NCI-H1105 treated with DMSO at 0.1 percent for 48 hours (cell line): Measurements from ENCODE around the gene GMPPA.

Source experiments
- DNase-seq: peaks from one replicate; lab custom pipeline; 2025; lab: John Stamatoyannopoulos, UW

Gene GMPPA

DNA sequence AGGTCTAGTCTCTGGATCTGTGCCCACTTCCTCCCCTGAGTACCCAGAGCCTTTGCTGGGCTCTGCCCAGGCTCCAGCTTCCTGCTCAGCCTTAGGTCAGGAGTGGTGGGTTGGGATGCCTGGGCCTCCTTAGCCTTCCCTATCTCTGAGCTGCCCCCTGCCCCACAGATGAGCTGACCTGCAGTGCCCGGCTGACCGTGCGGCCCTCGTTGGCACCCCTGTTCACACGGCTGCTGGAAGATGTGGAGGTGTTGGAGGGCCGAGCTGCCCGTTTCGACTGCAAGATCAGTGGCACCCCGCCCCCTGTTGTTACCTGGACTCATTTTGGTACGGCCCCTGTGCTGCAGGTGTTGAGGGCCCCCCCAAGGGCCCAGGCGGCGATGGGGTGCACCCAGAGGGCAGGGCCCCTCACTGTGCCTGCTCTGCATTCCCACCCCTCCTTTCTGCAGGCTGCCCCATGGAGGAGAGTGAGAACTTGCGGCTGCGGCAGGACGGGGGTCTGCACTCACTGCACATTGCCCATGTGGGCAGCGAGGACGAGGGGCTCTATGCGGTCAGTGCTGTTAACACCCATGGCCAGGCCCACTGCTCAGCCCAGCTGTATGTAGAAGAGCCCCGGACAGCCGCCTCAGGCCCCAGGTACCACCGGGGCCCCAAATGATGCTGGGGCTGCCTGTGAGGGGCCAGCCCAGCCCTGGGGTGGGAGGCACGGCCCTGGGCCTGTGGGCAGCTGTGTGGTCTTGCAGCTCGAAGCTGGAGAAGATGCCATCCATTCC is 30.1 kb upstream of the GMPPA start:
- no peak for DNase-seq

DNA sequence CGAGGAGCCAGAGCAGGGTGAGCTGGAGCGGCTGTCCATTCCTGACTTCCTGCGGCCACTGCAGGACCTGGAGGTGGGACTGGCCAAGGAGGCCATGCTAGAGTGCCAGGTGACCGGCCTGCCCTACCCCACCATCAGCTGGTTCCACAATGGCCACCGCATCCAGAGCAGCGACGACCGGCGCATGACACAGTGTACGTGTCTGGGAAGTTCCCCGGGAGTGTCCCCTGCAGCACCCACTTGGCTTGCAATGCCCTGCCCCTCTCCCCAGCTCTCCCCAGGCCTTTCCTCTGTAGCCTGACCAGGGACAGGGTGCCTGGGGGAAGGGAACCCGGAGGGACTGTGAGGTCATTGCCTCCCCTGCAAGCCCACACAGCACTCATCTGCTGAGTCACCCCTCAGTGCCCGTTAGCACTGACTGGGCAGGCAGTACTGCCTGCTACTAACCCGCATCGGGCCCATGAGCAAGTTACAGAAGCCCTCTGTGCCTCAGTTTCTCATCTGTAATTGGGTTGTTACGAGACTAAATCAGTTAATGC is 29.4 kb upstream of the GMPPA start:
- DNase-seq, result no peak

DNA sequence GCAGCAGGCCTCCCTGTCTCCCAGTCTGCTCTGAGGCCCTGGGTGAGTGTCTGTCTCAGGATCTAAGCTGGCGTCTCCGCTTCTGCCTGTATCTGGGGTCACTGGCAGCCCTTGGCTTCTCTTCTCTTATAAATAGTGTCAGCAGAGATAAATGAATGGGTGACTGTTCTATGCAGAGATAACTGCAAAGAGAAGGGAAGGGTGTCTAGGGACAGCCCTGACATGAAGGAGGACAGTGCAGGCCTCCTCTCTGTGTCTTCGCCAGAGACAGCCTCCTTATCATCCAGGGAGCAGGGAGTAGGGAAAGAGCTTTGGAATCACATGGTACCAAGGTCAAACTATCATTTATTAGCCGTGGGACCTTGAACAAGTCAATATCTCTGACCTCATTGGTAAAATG is 28.3 kb upstream of the GMPPA start:
- no peak for DNase-seq

DNA sequence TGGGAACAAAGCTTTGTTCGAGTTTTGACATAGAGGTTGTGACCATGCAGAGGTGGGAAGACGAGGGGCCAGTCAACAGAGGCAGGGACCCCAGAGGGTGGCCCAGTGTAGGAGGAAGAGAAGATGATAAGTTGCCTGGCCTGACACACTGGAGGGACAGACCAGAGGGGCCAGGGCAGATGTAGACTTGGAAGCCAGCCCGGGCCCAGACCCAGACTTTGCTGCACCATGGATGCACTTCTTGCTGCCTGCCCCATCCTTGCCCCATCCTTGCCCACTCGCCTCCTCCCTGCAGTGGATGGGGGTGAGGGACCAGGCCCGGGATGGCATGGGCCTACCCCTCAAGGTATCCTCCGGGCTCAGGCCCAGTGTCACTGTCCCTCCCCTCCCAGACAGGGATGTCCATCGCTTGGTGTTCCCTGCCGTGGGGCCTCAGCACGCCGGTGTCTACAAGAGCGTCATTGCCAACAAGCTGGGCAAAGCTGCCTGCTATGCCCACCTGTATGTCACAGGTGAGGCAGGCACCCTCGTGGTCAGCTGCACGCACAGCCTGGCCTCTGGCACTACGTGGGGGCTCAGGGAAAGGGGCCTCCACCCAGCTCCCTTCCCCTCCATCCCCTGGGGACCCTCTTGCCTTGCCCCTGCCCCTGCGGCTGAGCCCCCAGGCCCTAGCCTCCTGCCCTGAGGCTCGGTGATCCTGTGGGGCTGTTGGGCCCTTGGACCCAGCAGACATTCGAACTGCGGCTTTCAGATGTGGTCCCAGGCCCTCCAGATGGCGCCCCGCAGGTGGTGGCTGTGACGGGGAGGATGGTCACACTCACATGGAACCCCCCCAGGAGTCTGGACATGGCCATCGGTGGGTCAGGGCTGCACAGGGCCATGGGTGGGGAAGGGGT is 27.0 kb upstream of the GMPPA start:
- no peak for DNase-seq

DNA sequence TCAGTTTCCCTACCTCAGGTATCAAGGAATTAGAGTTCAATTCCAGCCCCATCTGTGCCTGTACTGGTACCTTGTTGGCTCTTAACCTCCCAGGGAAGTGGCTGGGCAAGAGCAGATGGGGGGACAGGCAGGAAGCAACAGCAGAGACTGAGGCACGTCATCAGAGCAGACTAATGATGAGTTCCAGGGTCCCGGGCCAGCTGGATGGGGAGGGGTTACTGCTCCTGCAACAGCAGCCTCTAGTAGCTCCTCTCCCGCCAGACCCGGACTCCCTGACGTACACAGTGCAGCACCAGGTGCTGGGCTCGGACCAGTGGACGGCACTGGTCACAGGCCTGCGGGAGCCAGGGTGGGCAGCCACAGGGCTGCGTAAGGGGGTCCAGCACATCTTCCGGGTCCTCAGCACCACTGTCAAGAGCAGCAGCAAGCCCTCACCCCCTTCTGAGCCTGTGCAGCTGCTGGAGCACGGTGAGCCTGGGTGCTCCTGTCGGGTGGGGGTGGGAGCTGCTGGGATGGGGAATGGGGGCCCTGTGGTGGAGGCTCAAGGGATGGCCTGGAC is 26.0 kb upstream of the GMPPA start:
- no peak for DNase-seq

DNA sequence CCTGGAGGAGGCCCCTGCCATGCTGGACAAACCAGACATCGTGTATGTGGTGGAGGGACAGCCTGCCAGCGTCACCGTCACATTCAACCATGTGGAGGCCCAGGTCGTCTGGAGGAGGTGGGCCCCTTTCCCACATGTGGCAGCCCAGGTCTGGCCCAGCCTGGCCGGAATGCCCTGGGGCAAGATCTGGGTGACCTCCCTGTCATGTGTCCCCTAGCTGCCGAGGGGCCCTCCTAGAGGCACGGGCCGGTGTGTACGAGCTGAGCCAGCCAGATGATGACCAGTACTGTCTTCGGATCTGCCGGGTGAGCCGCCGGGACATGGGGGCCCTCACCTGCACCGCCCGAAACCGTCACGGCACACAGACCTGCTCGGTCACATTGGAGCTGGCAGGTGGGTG is 25.2 kb upstream of the GMPPA start:
- no peak for DNase-seq

DNA sequence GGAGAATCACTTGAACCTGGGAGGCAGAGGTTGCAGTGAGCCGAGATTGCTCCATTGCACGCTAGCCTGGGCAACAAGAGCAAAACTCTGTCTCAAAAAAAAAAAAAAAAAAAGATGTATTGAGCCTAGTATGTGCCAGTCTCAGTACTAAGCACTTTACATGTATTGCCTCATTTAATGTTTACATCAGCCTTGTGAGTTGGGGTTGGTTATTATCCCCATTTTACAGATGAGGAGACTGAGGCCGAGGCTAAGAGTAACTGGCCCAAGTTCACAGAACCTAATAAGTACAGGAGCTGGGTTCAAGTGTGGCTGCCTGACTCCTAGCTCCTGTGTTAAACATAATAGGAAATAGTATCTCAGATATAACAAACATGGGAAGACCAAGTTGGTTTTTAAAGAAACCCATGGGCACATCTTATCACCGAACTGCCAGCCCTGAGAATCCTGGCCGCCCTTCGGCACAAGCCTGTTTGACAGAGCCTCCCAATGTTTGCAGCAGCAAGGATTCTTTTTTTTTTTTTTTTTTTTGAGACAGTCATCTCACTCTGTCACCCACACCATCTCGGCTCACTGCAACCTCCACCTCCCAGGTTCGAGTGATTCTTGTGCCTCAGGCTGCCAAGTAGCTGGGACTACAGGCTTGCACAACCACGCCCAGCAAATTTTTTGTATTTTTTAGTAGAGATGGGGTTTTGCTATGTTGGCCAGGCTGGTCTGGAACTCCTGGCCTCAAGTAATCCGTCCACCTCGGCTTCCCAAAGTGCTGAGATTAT is 24.2 kb upstream of the GMPPA start:
- DNase-seq, result no peak

DNA sequence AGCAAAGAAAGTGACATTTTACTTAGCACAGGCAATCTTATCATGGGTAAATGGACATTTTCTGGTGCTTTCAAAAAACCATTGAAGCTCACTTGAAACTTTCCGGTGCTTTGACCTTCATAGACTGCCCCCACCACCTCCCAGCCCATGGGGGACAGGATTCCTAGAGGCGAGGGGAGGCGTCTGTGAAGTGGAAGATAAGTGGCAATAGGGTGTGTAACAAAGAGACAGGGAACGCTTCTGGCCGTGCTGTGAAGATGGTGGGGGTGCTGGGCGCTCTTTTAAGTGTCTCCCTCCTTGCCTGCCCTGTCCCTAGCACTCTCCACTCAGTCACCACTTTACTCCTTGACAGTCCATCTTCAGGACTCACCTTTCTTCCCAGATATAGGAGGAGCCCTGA is 23.4 kb upstream of the GMPPA start:
- DNase-seq, result no peak

DNA sequence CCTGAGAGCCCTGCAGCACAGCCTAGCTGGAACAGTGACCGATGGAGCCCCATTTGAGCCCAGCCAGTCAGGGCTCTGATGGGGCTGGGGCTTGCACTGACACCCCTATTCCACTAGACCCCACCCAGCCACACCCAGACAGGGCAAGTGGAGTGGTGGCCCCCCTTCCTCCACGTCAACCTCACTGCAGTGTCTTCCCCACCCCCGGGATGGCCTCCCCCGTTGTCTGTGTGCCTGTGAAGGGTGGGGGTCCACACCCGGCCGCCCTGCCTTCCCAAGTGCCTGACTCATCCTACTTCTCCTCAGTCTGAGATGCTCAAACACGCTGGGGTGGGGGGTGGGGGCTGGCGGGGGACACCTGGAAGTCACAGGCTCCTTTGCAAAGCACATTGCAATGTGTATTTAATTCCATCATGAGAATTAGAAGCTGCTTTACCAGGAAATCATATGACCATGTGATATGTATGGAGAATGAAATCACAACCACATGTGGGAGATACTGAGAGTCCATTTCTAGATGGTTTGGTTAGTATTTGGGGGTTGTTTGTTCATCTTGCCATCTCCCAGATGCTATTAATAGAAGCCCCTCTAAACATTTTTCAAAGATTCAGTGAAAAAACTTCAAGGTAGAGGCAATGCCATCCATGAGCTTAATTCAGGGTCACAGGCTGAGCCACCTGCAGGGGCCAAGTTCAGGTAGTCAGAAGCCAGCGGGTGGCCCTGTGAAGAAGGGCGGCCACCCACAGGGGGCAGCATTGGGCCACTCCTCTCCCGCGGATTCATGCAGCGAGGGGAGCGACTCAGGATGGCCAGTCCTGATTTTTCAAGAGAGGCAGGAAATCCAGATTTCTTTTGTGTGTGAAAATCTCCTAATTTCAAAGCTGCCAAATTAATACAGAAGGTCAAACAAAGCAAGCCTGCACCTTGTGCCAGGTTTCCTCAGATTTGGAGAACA is 22.7 kb upstream of the GMPPA start:
- DNase-seq, result peak; percentile 47

DNA sequence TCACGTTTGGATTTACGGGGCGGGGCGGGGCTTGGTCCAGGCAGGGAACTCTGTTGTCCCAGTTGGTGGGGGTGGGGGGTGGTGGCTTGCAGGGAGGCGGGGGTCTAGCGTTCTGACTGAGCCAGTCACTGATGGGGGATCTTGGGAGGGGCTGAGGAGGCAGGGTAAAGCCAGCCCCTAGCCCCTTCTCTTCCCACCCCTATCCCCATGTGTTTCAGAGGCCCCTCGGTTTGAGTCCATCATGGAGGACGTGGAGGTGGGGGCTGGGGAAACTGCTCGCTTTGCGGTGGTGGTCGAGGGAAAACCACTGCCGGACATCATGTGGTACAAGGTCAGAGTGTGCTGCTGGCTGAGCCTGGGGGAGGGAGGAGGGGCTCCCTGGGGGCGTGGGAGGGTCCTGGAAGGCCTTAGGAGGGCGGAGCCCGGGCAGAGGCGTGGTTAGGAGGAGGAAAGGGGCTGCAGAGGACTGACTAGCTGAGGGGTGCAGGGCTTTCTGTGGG is 22.0 kb upstream of the GMPPA start:
- no peak for DNase-seq

DNA sequence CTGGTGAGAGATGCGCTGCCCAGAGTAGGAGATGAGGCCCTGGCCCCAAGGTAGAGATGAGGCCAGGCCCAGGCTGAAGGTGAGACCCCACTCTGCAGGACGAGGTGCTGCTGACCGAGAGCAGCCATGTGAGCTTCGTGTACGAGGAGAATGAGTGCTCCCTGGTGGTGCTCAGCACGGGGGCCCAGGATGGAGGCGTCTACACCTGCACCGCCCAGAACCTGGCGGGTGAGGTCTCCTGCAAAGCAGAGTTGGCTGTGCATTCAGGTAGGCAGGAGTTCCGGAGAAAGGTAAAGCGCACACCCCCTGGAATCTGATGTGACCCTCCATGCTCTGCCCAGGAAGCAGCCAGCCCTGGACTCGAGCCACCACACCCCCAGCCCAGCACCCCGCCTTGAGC is 21.5 kb upstream of the GMPPA start:
- DNase-seq, result no peak

DNA sequence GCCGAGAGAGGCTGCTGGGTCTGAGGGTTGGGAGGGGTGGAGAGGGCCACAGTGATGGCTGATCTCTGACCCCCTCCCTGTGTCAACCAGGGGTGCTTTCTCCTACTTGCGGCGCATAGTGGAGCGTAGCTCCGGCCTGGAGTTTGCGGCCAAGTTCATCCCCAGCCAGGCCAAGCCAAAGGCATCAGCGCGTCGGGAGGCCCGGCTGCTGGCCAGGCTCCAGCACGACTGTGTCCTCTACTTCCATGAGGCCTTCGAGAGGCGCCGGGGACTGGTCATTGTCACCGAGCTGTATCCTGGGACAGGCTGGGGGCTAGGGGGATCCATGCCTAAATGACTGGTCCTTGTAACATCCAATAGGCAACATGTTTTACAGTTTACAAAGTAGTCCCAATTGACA is 20.9 kb upstream of the GMPPA start:
- no peak for DNase-seq

DNA sequence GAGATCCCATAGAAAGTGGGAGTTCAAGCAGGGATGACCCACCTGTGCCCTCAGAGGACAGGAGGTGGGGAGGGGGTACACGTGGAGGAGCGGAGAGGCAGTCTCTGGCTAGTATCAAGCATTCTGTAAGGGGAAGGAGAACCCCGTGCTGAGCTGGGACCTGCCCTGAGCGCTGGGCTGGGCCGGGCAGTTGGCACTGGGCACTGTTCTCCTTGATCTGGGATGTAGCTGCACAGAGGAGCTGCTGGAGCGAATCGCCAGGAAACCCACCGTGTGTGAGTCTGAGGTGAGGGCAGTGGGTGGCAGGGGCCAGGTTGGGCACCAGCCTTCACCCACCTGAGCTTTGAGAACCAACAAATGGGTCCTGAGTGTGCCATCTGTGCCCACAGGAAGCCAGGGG is 19.8 kb upstream of the GMPPA start:
- DNase-seq, result no peak

DNA sequence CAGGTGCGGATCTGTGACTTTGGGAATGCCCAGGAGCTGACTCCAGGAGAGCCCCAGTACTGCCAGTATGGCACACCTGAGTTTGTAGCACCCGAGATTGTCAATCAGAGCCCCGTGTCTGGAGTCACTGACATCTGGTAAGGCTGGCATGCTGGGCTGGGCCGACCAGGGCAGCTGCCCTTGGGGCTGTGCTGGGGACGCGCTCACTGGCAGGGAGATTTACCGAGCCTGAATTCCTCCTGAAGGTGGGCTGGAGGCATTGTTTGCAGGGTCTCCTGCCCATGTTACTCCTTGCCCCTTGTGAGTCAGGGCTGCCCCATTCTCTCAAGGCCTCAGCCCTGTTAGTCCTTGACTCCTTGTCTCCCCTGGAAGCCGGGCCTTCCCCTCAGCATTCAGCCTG is 18.7 kb upstream of the GMPPA start:
- no peak for DNase-seq

DNA sequence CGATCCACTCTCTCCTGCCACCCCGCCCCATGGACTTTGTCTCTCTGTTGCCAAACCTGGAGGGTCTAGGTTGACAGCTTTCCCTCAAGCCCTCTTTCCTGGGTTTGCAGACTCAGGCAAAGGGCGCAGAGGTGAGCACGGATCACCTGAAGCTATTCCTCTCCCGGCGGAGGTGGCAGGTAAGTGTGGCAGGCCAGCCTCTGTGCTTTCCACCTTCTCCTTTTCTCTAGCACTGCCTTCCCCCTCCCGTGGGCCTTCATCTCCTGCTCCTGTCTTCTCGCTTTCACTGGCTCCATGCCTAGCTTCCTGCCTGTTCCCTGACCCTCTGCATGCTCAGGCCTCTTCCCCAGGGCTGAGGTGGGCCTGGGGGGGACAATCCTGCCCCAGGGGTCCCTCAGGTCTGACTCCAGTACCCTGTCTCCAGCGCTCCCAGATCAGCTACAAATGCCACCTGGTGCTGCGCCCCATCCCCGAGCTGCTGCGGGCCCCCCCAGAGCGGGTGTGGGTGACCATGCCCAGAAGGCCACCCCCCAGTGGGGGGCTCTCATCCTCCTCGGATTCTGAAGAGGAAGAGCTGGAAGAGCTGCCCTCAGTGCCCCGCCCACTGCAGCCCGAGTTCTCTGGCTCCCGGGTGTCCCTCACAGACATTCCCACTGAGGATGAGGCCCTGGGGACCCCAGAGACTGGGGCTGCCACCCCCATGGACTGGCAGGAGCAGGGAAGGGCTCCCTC is 15.9 kb upstream of the GMPPA start:
- DNase-seq, result no peak

DNA sequence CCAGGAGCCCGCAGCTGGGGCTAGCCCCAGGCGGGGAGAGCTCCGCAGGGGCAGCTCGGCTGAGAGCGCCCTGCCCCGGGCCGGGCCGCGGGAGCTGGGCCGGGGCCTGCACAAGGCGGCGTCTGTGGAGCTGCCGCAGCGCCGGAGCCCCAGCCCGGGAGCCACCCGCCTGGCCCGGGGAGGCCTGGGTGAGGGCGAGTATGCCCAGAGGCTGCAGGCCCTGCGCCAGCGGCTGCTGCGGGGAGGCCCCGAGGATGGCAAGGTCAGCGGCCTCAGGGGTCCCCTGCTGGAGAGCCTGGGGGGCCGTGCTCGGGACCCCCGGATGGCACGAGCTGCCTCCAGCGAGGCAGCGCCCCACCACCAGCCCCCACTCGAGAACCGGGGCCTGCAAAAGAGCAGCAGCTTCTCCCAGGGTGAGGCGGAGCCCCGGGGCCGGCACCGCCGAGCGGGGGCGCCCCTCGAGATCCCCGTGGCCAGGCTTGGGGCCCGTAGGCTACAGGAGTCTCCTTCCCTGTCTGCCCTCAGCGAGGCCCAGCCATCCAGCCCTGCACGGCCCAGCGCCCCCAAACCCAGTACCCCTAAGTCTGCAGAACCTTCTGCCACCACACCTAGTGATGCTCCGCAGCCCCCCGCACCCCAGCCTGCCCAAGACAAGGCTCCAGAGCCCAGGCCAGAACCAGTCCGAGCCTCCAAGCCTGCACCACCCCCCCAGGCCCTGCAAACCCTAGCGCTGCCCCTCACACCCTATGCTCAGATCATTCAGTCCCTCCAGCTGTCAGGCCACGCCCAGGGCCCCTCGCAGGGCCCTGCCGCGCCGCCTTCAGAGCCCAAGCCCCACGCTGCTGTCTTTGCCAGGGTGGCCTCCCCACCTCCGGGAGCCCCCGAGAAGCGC is 15.0 kb upstream of the GMPPA start:
- DNase-seq, result no peak

DNA sequence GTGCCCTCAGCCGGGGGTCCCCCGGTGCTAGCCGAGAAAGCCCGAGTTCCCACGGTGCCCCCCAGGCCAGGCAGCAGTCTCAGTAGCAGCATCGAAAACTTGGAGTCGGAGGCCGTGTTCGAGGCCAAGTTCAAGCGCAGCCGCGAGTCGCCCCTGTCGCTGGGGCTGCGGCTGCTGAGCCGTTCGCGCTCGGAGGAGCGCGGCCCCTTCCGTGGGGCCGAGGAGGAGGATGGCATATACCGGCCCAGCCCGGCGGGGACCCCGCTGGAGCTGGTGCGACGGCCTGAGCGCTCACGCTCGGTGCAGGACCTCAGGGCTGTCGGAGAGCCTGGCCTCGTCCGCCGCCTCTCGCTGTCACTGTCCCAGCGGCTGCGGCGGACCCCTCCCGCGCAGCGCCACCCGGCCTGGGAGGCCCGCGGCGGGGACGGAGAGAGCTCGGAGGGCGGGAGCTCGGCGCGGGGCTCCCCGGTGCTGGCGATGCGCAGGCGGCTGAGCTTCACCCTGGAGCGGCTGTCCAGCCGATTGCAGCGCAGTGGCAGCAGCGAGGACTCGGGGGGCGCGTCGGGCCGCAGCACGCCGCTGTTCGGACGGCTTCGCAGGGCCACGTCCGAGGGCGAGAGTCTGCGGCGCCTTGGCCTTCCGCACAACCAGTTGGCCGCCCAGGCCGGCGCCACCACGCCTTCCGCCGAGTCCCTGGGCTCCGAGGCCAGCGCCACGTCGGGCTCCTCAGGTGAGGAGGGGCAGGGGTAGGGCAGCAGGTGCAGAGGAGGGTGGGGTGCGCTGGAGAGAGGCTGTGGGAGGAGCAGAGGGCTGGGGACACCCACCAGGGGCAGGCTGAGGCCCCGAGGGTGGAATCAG is 14.1 kb upstream of the GMPPA start:
- DNase-seq, result peak; percentile 41

DNA sequence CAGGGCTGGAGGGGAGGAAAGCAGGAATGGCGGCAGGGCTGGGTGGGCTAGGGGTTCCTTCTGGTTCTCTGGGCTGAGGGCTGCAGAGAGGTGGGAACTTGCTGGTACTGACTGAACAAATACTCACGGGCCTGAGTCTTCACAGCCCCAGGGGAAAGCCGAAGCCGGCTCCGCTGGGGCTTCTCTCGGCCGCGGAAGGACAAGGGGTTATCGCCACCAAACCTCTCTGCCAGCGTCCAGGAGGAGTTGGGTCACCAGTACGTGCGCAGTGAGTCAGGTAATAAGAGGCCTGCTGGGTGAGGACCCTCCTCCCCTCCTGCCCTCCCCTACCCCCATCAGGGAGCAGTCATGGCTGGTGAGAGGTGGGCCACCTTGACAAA is 13.5 kb upstream of the GMPPA start:
- DNase-seq, result no peak
